Spleen (tissue), 7 donors: ENCODE data around the gene MRPL44.

Source experiments
- POLR2AphosphoS5 ChIP-seq, 3 donors: sonication (generic); formaldehyde crosslinking; IDR thresholded peaks; one replicate each; pipeline ENCODE4 v1.5.1; 2017; ENCODE audit warnings: antibody characterized with exemption in 3 of 3
- TF ChIP-seq, protein P1 (sequence below), 11 experiments: fragments of 200-600 bp in 7 of 11; fragments of 450-650 bp in 4 of 11; sonication (generic) in 4 of 11; IDR thresholded peaks in 8 of 11; conservative IDR thresholded peaks in 3 of 11; 1 replicate in 7 of 11; 2 replicates in 4 of 11; pipeline versions ENCODE4 v1.4.0 to v1.8.0; 2016 to 2021; ENCODE audit warnings: antibody characterized with exemption in 11 of 11, inconsistent platforms in 4 of 11, mild to moderate bottlenecking in 1 of 11
- donor health status: DM: no; HTN: no; CAD: no; lungs with moderate emphysema.
- donor health status: DM: no; HTN: no; CAD: no.
- donor health status: DM: no; HTN: no; CAD: no.

DNA sequence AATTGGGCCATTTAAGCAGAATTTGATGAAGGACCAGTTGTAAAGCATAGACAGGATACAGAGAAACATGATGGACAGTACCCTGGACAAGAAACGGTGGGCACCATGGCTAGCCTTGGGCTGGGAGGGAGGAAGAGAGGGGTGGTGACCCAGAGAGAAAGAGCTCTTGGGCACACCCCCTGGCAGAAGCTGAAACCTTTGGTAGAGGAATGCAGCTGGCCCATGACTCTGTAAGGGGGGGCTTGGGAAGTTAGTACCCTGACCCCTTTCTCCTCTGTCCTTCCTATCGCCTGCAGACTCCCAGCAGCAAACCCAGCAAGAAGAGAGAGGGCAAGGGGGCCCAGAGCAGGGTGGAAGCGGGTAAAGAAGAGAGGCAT is 32.6 kb downstream of the MRPL44 start:
- no peak for TF ChIP-seq POLR2AphosphoS5 (IDR thresholded peaks at IDR 0.05)
- TF ChIP-seq, protein P1, sequence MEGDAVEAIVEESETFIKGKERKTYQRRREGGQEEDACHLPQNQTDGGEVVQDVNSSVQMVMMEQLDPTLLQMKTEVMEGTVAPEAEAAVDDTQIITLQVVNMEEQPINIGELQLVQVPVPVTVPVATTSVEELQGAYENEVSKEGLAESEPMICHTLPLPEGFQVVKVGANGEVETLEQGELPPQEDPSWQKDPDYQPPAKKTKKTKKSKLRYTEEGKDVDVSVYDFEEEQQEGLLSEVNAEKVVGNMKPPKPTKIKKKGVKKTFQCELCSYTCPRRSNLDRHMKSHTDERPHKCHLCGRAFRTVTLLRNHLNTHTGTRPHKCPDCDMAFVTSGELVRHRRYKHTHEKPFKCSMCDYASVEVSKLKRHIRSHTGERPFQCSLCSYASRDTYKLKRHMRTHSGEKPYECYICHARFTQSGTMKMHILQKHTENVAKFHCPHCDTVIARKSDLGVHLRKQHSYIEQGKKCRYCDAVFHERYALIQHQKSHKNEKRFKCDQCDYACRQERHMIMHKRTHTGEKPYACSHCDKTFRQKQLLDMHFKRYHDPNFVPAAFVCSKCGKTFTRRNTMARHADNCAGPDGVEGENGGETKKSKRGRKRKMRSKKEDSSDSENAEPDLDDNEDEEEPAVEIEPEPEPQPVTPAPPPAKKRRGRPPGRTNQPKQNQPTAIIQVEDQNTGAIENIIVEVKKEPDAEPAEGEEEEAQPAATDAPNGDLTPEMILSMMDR (IDR thresholded peaks at IDR 0.05 in 8 of 11, conservative IDR thresholded peaks at IDR 0.05 in 3 of 11) = no peak
